ENCODE measurements around the gene BRD1.
A peak's percentile ranks its signal among the peaks of the same experiment; 100 is the strongest.

BRD1 gene

DNA sequence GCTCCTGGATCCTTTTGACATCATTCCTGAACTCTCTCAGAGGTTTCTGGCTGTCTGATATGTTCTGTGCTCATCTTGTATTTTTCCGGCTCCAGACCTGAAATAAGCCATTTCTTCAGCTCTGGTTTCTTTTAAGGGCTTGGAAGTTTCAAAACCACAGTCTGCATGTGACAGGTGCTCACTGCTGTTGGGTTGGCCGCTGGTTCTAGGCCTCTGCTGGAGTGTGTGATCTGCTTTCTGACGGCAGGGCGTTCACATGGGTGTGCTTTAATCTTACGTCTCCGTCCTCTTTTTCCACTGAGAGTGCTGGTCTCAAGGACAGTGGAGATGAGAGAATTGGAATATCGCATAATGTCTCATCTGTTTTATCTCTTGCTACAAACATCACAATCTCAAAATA, 36.3 kb upstream of the BRD1 start:
- peak in 1 of 2 donors; percentile 20 for DNase-seq
- Histone ChIP-seq H3K36me3 (peaks cover 0 to 30% (median 6%) of the 10 kb centered on the region in 3 donors), H3K9me3 (peaks cover 0 to 34% (median 23%) of the 10 kb centered on the region in 3 donors), H3K27ac (no peak overlapping the region), H3K4me1 (no peaks in the 10 kb centered on the region), H3K27me3 (no peaks in the 10 kb centered on the region), H3K4me3 (no peak overlapping the region)
- intact Hi-C loops (cut with DNase I; ENCODE audit: low total_unique reads): no loop called here
- TF ChIP-seq, protein P1, sequence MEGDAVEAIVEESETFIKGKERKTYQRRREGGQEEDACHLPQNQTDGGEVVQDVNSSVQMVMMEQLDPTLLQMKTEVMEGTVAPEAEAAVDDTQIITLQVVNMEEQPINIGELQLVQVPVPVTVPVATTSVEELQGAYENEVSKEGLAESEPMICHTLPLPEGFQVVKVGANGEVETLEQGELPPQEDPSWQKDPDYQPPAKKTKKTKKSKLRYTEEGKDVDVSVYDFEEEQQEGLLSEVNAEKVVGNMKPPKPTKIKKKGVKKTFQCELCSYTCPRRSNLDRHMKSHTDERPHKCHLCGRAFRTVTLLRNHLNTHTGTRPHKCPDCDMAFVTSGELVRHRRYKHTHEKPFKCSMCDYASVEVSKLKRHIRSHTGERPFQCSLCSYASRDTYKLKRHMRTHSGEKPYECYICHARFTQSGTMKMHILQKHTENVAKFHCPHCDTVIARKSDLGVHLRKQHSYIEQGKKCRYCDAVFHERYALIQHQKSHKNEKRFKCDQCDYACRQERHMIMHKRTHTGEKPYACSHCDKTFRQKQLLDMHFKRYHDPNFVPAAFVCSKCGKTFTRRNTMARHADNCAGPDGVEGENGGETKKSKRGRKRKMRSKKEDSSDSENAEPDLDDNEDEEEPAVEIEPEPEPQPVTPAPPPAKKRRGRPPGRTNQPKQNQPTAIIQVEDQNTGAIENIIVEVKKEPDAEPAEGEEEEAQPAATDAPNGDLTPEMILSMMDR (IDR thresholded peaks at IDR 0.05): no peak

DNA sequence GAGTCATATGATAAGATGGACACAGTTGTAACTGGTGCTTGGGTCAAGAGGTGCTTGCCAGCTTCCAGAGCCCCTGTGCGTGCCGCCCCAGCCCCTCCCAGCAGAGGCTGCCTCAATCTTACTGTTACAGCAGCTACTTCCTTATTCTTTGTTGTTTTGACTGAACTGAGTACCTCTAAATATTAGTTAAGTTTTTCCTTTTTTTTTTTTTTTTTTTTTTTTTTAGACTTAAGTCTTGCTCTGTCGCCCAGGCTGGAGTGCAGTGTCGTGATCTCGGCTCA, 34.8 kb upstream of the BRD1 start:
- Histone ChIP-seq H3K9me3 (peaks cover 0 to 26% (median 19%) of the 10 kb centered on the region in 3 donors), H3K27ac (no peak overlapping the region), H3K4me1 (no peaks in the 10 kb centered on the region), H3K4me3 (no peak overlapping the region), H3K27me3 (no peaks in the 10 kb centered on the region), H3K36me3 (peaks cover 0 to 19% (median 5%) of the 10 kb centered on the region in 3 donors)
- intact Hi-C loops (cut with DNase I; ENCODE audit: low total_unique reads): no loop called here
- TF ChIP-seq, protein P1 (IDR thresholded peaks at IDR 0.05): no peak
- peak in 1 of 2 donors; percentile 42 for DNase-seq

- no peaks in the 10 kb centered on the region for H3K27me3 ChIP-seq
- TF ChIP-seq, protein P1 (IDR thresholded peaks at IDR 0.05): no peak
- peaks cover 0 to 14% (median 0%) of the 10 kb centered on the region in 3 donors for H3K36me3 ChIP-seq
- peak in 1 of 2 donors; percentile 41 for DNase-seq
- H3K4me3 ChIP-seq: no peak overlapping the region
- H3K9me3 ChIP-seq: peaks cover 0 to 21% (median 13%) of the 10 kb centered on the region in 3 donors
- no peak overlapping the region for H3K27ac ChIP-seq
- no peaks in the 10 kb centered on the region for H3K4me1 ChIP-seq
- intact Hi-C loops (cut with DNase I; ENCODE audit: low total_unique reads): no loop called here
Measured at GRCh38 chr22:49861642-49862495, 34.2 kb upstream of the BRD1 start.

DNA sequence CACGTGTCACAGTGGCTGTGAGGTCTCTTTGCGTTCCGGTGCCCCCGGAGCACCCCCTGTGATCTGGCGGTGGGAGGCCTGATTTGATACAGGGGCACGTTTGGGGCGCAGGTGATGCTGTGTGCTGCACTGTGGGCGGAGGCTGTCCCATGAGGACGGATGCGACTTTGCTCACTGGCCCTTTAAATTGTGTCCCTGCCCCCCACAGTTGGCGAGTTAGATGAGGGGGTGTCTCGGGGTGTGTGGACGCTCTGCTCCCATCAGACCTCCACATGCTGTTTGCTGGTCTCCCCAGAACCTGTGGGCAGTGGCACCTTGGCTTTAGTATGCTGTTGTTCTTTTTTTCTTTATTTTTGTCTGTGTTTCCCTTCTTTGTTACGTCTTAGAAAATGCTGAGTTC, 31.2 kb upstream of the BRD1 start:
- Histone ChIP-seq H3K36me3 (no peaks in the 10 kb centered on the region), H3K27me3 (no peaks in the 10 kb centered on the region), H3K9me3 (no peaks in the 10 kb centered on the region), H3K4me1 (peaks cover 0 to 20% (median 15%) of the 10 kb centered on the region in 4 donors), H3K27ac (no peak overlapping the region), H3K4me3 (no peak overlapping the region)
- intact Hi-C loops (cut with DNase I; ENCODE audit: low total_unique reads): loop anchor here (5.0 kb wide), 1 partner anchor 323 kb away; no protein-coding TSS in a partner anchor
- peak in 1 of 2 donors; percentile 49 for DNase-seq
- TF ChIP-seq, protein P1 (IDR thresholded peaks at IDR 0.05): no peak

DNA sequence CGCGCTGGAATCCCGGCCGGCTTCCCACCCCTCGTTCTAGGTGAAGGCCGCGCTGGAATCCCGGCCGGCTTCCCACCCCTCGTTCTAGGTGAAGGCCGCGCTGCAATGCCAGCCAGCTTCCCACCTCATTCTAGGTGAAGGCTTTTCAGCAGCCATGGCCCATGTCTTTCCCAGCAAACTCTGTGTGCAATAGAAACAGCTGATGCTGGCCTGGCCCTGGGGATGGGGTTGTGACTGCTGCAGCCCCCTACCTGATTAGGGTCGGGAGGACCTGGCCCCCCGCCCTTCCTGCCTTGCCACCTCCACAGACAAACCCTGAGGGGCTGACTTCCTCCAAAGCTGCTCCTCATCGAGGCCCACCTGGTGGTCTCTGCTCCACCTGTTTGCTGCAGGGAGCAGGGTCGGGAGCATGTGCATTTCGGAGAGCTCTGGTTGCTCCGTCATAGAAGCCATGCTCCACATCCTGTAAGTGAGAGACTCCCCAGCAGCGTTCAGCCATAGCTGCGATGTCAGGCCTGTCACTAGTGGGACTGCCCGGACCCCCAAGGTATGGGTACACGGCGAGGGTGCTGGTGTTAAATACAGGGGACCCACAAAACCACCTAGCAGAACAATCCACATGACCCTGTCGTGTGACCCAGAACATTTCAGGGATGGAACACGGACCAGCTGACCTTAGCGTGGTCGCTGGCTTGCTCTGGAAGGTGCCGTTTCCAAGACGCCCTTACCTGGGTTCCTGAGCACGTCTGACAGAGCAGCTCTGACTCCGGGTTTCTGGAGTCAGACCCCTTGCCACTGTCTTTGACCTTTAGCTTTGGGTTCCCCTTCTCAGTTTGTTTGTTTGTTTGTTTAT, 29.3 kb upstream of the BRD1 start:
- TF ChIP-seq, protein P1 (IDR thresholded peaks at IDR 0.05): no peak
- intact Hi-C loops (cut with DNase I; ENCODE audit: low total_unique reads): loop anchor here (5.0 kb wide), 1 partner anchor 325 kb away; no protein-coding TSS in a partner anchor
- no peaks in the 10 kb centered on the region for H3K27me3 ChIP-seq
- H3K36me3 ChIP-seq: no peaks in the 10 kb centered on the region
- no peak overlapping the region for H3K27ac ChIP-seq
- no peak overlapping the region for H3K4me3 ChIP-seq
- peak in 1 of 2 donors; percentile 57 for DNase-seq
- H3K9me3 ChIP-seq: no peaks in the 10 kb centered on the region
- peaks cover 0 to 27% (median 22%) of the 10 kb centered on the region in 4 donors for H3K4me1 ChIP-seq
